ENCODE measurements around the gene AIFM3.
"Not testable (repeated sequence)": the region's sequence is repeated elsewhere in the genome, so short reads cannot be mapped to it uniquely, and the experiment has no call there.

Gene AIFM3

DNA sequence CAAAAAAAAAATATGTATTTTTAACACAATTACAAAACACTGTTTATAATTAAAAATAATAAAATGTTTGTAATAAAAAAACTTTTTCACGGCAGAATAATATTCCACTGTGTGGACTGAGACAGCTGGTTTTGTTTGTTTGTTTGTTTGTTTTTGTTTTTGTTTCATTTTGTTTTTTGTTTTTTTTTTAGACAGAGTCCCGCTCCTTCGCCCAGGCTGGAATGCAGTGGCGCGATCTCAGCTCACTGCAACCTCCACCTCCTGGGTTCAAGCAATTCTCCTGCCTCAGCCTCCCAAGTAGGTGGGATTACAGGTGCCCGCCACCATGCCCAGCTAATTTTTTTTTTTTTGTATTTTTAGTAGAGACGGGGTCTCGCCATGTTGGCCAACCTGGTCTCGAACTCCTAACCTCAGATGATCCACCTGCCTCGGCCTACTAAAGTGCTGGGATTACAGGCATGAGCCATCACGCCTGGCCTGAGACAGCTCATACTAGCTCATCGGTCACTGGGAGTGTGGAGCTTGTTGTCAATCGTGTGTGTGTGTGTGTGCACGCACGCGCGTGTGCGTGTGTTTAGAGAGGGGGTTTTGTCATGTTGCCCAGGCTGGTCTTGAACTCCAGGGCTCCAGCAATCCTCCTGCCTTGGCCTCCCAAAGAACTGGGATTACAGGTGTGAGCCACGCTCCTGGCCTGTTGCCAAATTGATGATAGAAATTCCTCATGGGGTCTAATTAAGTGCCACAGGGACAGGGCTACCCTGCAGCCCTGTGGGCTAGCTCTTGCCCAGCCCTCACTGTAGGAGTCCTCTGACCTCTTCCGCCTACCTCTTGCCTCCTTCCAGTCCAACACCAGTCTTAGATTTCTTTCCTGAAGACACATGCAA is 7.2 kb upstream of the AIFM3 start:
- no peak for DNase-seq (ENCODE audit: low spot score)

GRCh38 chr22:20960609-20961008 is 6.4 kb upstream of the AIFM3 start:
- DNase-seq (ENCODE audit: low spot score), result no peak

GRCh38 chr22:20962491-20962945 is 4.5 kb upstream of the AIFM3 start:
- no peak for DNase-seq (ENCODE audit: low spot score)

DNA sequence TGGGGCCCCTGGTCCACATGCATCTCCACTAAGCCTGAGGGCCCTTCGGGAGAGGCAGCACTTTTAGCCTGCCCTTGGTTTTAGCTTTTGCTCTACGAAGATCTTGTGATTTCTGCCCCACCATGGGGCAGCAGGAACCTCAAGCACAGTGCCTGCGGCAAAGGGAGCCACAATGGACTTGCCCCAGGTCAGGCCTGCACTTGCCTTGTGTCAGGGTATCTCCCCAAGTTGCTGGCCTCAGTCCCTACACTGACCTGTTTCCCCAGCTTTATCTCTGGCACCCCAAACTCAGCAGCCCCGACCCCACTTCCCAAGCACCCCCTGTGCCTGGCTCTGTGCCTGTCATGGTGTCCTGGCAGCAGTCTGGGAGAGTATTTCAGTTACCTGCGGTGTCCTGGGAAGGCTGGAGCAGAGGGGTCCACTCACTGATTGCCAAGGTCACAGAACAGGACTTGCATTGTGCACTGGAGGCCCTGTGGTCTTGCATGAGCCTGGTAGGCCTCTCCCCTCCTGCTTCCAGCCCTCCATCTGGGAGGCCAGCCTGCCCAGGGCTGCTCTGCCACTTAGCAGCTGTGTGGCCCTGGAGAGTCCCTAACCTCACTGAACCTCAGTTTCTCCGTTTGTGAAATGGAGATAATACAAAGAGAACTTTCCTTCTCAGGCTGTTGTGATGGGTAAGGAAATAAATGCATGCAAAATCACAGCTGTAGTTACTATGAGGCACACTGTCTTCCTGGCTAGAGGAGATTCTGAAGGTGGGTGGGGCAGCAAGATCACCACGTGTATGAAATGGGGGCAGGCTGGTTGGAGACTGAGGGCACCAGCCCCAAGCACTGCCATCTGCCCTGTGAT is 3.6 kb upstream of the AIFM3 start:
- DNase-seq (ENCODE audit: low spot score), result no peak

- no peak for DNase-seq (ENCODE audit: low spot score)
Observed at GRCh38 chr22:20964090-20964798, 2.8 kb upstream of the AIFM3 start.

DNA sequence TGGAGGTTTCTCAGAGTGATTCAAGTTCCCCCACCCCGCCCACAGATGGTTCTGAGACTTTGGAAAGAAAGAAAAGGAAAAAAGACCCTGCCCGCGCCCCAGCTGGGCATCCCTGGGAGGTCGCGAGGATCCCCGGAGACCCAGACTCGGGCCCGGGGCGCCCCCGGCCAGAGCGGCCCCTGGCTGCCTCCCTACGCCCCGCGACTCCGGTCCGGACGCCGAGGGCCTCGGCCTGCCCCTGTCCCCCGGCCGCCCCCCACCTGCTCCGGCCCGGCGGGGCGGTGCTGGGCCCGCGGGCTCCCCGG is 2.3 kb upstream of the AIFM3 start:
- DNase-seq (ENCODE audit: low spot score), result no peak

DNA sequence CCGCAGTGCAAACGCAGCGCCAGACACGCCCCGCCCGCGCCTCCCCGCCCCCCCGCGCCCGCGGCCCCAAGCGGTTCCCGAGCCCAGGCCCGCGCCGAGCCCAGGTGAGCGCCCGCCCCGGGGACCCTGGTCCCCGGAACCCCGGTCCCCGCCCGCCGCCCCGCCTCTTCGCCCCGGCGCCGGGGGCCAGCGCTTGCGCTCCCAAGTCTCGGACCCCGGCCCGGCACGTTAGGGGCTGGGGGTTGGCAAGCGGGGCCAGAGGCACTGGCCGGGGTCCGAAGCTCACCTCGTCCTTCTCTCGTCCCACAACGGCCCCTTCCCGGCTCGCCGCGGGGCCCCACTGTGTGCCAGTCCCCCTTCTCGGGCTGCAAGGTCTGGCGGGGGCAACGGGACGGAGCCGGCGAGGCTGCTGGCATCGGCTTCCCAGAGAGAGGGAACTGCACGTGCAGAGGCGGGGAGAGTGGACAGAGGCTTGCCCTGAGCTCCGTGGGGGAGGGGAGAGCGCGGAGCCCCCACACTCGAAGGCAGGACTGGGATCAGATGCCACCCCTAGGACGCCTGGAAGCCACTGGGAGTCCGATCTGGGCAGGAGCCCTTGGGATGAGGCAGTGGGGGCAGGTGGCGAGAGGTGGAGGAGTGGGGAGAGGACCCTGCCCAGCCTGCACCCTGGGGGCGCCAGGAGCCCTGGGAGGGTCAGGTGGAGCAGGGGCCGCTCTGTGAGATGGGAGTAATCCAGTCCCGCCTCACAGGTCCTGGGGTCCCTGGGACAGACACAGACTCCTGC is 1.8 kb upstream of the AIFM3 start:
- no peak for DNase-seq (ENCODE audit: low spot score)

DNA sequence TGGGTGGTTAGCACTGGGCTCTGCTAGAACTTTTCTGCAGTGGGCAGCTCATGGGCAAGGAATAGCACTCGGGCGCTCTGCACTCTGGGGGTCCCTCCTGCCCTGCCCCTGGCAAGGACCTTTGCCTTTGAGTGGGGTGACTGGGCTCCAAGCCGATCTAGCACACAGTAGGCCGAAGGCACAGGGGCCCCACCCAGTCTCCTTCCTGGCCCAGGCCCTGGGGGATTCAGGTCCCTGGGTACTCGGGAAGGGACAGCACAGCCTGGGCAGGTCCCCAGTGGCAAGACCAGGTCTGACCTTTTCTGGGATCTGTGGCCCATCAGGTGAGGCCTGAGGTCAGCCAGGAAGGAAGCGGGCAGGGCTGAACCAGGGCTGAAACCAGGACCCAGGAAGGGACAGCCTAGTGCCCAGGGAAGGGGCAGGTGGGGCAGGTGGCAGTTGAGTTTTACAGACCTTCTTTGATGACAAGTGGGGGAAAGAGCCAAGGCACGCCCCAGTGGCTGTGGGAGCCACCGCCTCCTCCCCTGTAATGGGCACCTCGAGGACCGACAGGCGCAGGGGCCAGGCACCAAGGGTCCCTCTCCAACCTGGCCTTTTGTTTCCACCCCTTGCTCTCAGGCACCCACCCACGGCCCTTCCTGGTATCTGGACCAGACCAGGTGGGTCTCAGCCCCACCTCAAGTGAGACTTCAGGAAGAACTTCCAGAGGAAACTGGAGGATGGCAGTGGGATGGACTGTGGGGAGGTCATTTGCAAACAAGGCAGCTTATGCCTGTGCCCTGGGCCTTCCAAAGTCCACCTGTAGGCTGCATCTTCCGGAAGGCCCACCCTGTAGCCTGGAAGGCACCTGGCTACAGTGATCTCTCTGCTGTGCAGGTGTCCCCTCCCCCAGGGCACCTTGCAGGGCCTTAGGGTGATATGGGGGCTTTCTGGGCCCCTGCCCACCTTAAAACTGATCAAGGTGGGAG is 883 bp upstream of the AIFM3 start:
- no peak for DNase-seq (ENCODE audit: low spot score)

- DNase-seq (ENCODE audit: low spot score), result no peak
Observed at GRCh38 chr22:20967697-20968211, 699 bp downstream of the AIFM3 start.

DNA sequence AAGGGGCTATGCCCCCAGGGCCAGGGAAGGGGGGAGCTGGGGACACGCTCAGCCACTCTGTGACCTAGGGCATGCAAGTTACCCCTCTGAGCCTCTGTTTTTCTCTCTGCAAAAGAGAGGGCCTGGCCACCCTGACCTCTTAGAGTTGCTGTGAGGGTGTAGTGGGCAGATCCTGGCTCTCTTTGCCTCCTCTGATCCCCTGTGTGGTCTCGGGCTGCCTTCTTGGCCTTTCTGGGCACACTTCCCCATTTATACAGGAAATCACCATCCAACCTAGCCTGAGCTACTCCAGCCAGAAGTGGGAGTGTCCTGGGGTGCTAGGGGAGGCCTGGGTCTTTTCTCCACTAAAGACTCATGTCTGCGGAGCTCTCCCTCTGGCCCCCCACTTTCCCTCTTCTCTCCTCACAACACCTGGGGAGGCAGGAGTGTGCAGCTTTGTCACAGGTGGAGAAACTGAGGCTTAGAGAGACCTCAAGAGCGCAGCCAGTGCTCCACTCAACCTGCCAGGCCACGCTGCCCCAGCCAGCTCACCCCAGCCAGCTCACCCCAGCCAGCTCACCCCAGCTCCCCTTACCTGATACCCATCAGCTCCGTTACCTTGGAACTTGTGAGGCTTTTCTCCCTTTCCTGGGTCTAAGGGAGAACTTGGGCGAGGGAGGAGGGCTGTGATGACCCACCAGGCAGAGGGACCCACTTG is 1.4 kb downstream of the AIFM3 start:
- DNase-seq (ENCODE audit: low spot score), result no peak

DNA sequence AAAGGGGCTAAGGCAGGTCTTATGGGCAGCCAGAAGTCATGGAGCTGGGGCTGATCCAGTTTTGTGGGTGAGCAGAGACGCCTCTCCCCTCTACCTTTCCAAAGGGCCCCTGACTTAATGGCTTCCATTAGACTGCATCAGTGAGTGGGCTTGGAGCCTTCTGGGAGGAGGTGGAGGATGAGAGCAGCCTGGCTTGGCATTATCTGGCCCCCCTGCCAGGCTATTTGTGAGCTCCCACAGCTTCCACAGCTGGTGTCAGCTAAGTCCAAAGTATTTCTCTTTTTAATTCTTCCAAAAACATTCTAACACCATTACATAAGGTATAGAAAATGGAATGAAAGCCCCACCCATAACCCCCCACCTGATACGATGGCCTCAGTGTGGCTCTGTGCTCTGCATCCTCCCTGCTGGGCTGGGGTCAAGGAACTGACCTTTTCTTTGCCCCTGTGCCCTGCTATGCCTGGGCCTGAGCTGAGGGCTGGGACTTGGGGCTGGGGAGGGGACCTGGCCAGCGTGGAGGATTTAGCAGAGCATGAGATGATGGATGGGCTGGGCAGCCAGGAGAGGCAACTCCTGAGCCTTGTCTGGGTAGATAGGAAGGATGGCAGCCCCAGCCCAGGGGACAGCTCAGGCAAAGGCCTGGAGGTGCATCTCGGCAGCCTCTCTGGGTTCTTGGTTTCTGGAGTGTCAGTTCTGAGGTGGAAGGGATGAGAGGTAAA is 4.0 kb downstream of the AIFM3 start:
- DNase-seq (ENCODE audit: low spot score), result no peak

DNA sequence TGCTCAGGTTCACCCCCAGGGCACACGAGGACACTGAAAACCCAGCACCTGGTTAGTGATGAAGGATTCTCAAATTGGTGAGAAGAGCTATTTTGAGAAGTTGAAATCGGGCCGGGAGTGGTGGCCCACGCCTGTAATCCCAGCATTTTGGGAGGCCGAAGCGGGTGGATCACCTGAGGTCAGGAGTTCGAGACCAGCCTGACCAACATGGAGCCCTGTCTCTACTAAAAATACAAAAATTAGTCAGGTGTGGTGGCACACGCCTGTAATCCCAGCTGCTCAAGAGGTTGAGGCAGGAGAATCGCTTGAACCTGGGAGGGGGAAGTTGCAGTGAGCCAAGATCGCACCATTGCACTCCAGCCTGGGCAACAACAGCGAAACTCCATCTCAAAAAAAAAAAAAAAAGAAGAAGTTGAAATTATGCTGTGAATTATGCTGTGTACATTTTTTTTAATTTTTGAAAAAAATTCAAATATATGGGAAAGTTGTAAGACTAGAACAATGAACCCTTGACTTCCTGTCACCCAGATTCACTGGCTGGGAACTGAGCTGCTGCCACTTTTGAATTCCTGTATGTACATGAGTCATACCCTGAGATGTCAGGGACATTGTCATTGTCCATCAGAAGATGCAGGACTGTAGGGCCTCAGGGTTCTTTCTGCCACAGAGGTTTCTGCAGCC is 5.1 kb downstream of the AIFM3 start:
- DNase-seq (ENCODE audit: low spot score), result not testable (repeated sequence)

DNA sequence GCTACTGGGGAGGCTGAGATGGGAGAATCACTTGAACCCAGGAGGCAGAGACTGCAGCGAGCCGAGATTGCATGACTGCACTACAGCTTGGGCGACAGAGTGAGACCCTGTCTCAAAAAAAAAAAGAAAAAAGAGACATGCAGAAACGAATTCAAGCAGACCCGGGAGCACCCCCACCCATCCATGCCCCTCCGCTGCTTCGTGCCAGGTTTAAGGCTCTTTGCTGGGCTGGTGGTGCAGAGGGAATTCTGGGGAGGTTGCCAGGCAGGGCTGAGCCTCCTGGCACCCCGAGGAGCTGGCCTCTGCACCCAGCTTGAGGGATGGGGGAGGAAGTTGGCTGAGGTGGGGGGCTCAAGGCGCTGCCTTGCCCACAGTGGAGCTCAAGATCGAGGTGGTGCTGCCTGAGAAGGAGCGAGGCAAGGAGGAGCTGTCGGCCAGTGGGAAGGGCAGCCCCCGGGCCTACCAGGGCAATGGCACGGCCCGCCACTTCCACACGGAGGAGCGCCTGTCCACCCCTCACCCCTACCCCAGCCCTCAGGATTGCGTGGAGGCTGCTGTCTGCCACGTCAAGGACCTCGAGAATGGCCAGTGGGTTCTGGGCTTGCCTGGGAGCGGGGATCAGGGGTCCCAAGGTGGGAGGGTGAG is 6.0 kb downstream of the AIFM3 start:
- DNase-seq (ENCODE audit: low spot score), result no peak

DNA sequence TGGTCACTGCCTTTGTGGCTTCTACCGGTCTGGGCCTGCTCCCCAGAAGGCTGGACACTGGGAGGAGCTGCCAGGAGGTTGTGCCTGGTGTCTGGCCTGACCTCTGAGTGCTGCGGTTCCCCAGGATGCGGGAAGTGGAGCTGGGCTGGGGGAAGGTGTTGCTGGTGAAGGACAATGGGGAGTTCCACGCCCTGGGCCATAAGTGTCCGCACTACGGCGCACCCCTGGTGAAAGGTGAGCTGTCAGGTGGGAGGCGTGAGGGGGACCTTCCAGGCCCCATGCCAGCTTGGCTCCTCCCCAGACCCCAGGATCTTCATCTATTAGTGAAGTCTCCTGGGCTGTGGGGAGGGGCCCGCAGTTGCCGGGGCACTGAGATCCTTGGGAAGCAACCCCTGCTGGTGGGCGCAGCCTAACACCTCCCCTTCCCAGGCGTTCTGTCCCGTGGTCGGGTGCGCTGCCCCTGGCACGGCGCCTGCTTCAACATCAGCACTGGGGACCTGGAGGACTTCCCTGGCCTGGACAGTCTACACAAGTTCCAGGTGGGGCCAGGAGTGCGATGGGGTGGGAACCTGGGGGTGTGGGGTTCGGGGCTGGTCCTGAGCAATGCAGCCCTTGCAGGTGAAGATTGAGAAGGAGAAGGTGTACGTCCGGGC is 6.7 kb downstream of the AIFM3 start:
- DNase-seq (ENCODE audit: low spot score), result no peak

DNA sequence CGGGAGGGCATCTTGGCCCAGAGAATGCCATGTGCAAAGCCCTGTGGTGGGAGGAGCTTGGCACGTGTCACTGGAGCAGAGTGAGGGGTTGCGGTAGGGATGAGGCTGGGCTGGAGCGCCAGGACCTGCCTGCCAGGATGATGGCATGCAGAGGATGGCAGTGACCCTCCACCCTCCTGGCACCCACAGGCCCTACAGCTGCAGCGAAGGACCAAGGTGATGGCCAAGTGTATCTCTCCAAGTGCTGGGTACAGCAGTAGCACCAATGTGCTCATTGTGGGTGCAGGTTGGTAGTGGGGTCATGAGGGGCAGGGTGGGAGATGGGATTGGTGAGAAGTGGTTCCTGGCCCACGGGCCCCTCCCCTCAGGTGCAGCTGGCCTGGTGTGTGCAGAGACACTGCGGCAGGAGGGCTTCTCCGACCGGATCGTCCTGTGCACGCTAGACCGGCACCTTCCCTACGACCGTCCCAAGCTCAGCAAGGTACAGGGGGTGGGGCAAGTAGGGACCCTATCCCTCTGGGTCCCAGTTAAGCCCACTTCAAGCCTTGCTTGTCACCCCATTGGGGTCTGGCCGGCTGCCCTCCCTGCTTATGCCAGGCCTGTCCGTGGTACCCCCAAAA is 7.4 kb downstream of the AIFM3 start:
- no peak for DNase-seq (ENCODE audit: low spot score)

DNA sequence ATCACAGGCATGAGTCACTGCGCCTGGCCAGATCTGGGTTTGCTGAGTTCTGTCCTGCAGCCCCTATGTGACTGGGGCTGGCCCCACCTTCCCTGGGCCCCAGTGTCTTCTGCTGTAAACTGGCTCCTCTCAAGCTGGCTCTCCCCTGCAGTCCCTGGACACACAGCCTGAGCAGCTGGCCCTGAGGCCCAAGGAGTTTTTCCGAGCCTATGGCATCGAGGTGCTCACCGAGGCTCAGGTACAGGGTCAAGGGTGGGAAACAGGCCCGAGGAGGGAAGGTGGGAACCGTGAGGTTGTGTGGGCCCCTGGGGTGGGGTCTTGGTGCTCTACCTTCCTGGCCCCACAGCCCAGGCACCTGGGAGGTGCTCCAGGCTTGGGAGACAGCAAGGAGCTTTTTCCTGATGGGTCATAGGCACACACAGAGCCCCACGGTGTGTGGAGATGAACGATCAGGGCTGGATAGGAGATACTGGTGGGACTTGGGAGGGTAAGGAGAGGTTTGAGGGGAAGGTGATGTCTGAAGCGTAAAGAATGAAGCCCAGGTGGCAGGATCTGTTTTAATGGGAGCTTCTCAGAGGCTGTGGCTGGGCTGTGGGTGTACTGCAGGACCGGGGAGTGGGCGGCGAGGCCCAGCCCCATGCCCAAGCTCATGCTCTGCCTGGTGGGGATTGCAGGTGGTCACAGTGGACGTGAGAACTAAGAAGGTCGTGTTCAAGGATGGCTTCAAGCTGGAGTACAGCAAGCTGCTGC is 8.7 kb downstream of the AIFM3 start:
- DNase-seq (ENCODE audit: low spot score), result no peak

Measured in COLO829 (cell line).